Adrenal gland (tissue), 5 donors: Measurements from ENCODE around the gene LMAN1.

Source experiments
- POLR2A ChIP-seq, 2 donors: fragments of 450-650 bp; IDR thresholded peaks; one replicate each; pipeline ENCODE4 v1.6.1; 2017; ENCODE audit warnings: antibody characterized with exemption in 2 of 2, mild to moderate bottlenecking in 2 of 2, moderate library complexity in 1 of 2
- TF ChIP-seq, protein P1 (sequence below), 6 experiments: fragments of 450-650 bp in 4 of 6; fragments of 200-600 bp in 2 of 6; sonication (generic) in 1 of 6; IDR thresholded peaks; 1 replicate in 5 of 6; 2 replicates in 1 of 6; pipeline versions ENCODE4 v1.5.1 to v1.8.0; 2016 to 2021; ENCODE audit warnings: antibody characterized with exemption in 6 of 6, mild to moderate bottlenecking in 2 of 6, moderate library complexity in 1 of 6
- donor health status: DM: no; HTN: no; CAD: no.

DNA sequence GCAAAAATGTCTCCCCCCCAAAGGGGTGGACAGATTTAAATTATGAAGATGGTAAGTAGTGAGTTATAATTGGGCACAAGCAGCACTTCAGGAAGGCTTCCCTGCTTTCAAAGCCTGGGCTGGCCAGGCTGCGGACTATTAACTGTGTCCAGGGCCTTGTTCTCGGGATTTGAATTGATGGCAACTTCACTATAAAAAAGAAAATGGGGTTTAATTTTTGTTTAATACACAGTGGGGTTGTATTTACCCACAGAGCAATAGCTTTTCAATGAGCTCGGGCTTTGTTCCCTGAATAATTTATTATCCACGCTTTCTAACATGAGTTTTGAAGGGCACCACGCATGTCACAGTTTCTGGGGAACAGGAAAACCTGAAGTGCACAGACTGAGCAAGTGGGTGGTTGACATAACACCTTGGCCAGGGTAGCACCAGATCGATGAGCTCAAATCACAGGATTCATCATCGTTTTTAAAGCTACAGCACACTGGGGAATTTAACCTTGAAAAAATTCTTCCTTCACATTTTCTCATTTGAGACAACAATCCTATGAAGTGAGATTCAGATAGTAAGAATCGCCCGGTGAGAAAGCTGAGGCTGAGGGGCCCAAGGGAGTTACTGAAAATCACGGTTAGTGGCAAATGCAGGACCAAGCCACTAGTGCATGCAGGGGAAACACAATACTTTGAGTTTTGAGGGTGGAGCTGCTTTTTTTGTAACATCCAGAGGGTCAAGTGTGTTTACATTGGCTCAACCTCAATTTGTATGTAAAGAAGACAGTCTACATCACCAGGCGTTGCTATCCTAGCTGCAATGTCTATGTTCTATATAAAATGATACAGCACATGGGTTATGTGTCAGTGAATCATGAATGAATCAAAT, 28.9 kb upstream of the LMAN1 start:
- TF ChIP-seq, protein P1, sequence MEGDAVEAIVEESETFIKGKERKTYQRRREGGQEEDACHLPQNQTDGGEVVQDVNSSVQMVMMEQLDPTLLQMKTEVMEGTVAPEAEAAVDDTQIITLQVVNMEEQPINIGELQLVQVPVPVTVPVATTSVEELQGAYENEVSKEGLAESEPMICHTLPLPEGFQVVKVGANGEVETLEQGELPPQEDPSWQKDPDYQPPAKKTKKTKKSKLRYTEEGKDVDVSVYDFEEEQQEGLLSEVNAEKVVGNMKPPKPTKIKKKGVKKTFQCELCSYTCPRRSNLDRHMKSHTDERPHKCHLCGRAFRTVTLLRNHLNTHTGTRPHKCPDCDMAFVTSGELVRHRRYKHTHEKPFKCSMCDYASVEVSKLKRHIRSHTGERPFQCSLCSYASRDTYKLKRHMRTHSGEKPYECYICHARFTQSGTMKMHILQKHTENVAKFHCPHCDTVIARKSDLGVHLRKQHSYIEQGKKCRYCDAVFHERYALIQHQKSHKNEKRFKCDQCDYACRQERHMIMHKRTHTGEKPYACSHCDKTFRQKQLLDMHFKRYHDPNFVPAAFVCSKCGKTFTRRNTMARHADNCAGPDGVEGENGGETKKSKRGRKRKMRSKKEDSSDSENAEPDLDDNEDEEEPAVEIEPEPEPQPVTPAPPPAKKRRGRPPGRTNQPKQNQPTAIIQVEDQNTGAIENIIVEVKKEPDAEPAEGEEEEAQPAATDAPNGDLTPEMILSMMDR (IDR thresholded peaks at IDR 0.05) = no peak
- TF ChIP-seq POLR2A (IDR thresholded peaks at IDR 0.05) = no peak
